Measurements from ENCODE around the gene IL18.

DNA sequence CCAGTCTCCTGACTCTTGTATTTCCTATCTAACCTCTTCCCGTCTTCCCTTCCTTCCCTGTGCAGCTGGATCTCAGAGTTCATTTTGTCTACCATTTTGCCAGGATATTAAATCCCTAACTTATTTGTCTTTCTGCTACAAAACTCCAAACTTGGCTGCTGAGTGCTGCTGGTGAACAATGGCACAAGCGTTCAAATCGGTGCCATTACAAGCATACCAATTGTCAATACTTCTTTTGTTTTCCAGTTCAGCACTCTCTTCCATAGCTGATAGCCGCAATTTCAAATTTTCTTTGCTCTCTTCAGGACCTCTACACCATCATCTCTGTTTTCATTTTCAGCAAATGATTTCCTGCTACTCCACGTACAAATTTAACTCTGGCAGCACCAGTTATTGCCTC, 13.4 kb downstream of the IL18 start:
- no peak for TF ChIP-seq CTCF (conservative IDR thresholded peaks at IDR 0.05 in 1 of 2, IDR thresholded peaks at IDR 0.05 in 1 of 2; ENCODE audit: low read depth in 1 of 2, low read length in 2 of 2)
- no peak for TF ChIP-seq EZH2 (IDR thresholded peaks at IDR 0.05; ENCODE audit: low read length, missing control alignments)
